Measurements from ENCODE around the gene NID1.
A peak's percentile ranks its signal among the peaks of the same experiment; 100 is the strongest.
"Not testable (repeated sequence)": the region's sequence is repeated elsewhere in the genome, so short reads cannot be mapped to it uniquely, and the experiment has no call there.

The NID1 gene, protein sequence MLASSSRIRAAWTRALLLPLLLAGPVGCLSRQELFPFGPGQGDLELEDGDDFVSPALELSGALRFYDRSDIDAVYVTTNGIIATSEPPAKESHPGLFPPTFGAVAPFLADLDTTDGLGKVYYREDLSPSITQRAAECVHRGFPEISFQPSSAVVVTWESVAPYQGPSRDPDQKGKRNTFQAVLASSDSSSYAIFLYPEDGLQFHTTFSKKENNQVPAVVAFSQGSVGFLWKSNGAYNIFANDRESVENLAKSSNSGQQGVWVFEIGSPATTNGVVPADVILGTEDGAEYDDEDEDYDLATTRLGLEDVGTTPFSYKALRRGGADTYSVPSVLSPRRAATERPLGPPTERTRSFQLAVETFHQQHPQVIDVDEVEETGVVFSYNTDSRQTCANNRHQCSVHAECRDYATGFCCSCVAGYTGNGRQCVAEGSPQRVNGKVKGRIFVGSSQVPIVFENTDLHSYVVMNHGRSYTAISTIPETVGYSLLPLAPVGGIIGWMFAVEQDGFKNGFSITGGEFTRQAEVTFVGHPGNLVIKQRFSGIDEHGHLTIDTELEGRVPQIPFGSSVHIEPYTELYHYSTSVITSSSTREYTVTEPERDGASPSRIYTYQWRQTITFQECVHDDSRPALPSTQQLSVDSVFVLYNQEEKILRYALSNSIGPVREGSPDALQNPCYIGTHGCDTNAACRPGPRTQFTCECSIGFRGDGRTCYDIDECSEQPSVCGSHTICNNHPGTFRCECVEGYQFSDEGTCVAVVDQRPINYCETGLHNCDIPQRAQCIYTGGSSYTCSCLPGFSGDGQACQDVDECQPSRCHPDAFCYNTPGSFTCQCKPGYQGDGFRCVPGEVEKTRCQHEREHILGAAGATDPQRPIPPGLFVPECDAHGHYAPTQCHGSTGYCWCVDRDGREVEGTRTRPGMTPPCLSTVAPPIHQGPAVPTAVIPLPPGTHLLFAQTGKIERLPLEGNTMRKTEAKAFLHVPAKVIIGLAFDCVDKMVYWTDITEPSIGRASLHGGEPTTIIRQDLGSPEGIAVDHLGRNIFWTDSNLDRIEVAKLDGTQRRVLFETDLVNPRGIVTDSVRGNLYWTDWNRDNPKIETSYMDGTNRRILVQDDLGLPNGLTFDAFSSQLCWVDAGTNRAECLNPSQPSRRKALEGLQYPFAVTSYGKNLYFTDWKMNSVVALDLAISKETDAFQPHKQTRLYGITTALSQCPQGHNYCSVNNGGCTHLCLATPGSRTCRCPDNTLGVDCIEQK

GRCh38 chr1:236064674-236065508 is at the start of gene NID1:
Gene NID1, minus strand, starts transcription at chr1:236065090. Its CDS starts 11 bp downstream, at chr1:236065079.
- peak; percentile 53 to 68 for DNase-seq

GRCh38 chr1:236114076-236114747 is 49.3 kb upstream of the NID1 start:
- no peak for DNase-seq

DNA sequence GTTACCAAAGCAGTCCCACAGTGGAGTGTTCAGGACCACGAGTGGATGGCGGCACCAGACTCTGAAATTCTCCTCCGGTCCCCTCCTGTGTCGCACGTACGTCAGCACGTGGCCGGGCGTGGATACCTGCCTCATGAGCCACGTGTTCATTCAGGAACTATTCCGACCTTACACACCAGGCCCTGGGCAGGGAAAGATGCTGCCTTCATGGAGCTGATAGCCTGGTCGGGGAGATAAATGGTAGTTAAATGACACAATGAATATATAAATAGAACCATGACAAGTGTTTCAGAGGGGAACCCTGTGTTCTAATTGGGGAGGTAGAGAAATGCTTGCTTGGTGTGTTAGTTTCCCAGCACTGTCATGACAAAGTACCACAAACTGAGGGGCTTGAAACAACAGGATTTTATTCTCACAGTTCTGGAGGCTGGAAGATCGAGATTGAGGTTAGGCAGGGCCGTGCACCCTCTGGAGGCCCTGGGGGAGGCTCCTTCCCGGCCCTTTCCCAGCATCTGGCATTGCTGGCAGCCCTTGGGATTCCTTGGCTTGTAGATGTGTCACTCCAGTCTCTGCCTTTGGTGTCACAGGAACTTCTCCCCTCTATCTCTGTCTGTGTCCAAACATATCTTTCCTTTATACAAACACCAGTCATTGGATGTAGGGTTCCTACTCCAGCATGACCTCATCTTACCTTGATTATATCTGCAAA is 48.6 kb upstream of the NID1 start:
- no peak for DNase-seq

DNA sequence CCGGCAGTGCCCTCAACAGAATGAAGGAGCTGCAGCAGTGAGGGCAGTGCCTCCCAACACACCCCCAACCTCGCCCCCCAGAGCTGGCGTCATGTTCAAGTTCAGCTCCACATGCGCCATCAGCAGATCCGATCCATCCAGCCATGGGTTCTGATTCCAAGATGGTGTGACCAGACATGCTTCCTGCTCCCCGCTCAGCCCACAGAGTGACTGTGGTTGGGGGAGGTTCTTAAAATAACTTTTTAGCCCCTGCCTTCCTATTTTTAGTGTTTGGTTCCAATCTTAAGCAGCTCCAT is 47.4 kb upstream of the NID1 start:
- DNase-seq, result no peak

- no peak for DNase-seq
Observed at GRCh38 chr1:236111527-236112331, 46.8 kb upstream of the NID1 start.

- DNase-seq, result no peak
Observed at GRCh38 chr1:236110137-236110536, 45.2 kb upstream of the NID1 start.

DNA sequence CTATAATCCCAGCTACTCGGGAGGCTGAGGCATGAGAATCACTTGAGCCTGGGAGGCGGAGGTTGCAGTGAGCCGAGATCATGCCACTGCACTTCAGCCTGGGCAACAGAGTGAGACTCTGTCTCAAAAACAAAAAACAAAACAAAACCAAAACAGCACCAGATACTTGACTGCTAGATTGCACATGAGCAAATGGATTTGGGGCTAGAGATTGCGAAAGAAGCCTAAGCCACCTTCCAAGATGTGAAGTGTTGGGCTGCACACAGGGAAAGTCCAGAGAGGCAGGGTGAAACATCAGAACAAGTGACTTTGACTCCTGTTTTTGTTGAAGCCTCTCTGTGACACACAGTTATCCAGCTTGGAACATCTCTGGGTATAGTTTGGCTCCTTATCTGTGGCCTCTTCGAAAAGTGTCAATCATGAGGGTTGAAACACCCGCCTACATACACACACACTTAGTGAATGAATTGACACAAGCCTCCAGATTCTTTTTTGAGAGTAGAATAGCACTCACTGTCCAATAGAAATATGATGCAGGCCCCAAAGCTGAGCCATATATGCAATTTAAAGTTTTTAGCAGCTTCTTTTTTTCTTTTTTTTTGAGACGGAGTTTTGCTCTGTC is 43.2 kb upstream of the NID1 start:
- DNase-seq, result no peak

DNA sequence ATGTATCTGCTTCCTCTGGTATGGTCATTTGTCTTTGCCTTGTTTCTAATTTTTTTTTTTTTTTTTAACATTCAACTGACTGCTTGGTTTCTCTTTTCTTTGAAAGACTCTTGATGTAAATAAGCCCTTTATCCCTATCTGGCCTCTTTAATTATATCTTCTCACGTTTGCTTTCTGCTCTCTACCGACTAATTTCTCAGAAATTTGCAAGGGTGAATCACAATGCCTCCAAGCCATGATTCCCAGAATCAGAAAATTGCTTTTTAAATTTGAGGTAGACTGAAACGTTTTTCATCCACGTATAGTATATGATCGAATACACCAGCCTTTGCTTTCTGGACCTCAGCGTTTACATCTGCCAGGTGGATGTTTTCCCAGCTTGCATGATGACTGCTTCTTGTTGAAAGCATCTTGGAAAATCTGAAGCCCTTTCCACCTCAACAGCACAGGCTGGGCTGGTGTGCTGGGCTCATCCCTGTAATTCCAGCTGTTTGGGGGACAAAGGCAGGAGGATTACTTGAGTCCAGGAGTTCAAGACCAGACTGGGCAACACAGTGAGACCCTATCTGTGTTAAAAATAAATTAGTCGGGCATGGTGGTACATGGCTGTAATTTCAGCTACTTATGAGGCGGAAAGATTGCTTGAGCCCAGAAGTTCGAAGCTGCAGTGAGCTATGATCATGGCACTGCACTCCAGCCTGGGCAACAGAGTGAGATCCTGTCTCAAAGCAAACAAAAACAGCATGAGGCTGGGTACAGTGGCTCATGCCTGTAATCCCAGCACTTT is 42.4 kb upstream of the NID1 start:
- no peak for DNase-seq

DNA sequence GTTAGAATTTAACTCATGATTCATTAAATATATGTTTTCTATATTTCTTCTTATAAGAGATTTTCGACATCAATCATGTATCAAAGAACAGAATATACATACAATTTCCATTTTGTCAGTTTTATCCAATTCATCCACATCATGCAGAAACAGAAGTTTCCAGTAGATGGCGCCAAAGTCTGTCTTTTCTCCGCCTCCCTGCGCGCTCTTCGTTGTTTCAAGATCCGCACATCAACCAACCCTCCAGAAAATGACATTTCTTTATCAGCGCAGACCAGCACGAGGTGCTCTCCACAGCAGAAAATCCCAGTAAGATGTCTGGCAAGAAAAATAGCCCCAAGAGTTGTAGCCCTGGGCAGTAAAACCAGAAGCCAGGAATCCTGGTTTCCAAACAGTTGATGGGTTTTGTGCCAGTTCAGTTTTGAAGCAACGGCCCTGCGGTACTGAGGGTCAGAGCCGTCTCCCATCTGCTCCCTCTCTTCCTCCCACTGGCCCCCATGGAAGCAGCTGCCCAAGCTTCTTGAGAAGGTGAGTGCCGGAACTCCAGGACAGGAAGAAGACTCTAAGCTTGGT is 38.8 kb upstream of the NID1 start:
- DNase-seq, result peak; percentile 69 to 78

GRCh38 chr1:236103059-236103458 is 38.2 kb upstream of the NID1 start:
- no peak for DNase-seq

DNA sequence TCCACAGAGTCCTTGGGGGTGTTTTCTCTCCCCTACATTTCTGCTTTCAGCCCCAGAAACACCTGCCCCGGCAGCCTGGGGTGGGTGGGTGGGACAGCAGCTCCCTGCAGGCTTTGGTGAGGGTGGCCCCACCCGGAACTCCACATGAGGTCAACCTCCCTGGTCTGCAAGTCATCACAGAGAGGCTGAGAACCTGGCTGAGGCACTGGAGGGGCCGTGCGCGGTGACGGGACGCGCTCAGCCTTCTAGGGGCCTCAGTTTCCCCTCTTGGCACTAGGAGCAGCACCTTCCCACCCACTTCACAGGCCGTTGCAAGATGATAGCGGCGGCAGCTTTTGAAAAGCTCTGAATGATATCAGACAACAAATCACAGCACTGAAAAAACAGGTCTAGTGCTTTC is 37.7 kb upstream of the NID1 start:
- DNase-seq, result no peak

DNA sequence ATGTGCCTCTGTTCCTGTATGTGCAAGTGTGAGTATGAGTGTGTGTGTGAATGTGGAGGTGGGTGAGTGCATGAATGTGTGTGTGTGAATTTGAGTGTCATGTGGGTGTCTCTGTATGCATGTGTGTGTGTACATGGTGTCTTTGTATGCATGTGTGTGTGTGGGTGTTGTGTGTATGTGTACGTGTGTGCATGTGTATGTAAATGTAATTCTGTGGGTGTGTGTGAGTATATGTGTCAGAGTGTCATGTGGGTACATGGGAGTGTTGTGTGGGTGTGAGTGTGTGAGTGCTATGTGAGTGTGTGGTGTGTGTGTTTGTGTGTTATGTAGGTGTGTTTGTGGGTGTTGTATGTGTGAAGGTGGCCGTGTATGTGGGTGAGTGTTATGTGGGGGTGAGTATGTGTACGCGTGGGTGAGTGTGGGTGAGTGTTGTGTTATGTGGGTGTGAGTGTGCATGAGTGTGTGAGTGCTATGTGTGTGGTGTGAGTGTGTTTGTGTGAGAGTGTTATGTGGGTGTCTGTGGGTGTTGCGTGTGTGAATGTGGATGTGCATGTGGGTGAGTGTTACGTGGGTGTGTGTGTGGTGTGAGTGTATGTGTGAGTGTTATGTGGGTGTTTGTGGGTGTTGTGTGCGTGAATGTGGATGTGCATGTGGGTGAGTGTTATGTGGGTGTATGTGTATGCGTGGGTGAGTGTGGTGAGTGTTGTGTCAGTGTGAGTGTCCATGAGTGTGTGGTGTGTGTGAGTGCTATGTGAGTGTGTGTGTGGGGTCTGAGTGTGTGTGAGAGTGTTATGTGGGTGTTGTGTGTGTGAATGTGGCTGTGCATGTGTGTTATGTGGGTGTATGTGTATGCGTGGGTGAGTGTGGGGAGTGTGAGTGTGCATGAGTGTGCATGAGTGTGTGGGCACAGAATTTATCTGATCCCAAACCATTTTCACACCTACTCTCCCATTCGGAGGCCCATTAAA is 36.6 kb upstream of the NID1 start:
- DNase-seq, result no peak

DNA sequence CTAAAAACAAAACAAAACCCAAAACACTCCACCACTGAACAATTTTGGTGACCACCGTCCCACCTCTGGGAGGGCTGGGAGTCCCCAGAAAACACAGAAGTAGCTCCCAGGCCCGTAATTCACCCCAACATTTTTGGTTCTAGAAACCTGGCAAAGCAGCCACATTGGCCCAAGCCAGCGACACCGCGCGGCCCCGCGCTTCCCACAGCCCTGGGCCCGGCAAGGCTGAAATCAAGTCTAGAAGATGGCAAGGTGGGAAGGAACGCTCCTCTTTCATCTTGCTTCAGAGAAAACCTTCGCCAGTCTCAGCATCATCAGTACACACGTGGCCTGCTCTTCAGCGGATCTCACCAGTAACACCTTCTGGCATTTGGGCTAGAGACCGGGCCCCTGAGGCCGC is 35.9 kb upstream of the NID1 start:
- no peak for DNase-seq

GRCh38 chr1:236099355-236099974 is 34.6 kb upstream of the NID1 start:
- DNase-seq, result no peak

GRCh38 chr1:236098267-236098666 is 33.4 kb upstream of the NID1 start:
- no peak for DNase-seq

DNA sequence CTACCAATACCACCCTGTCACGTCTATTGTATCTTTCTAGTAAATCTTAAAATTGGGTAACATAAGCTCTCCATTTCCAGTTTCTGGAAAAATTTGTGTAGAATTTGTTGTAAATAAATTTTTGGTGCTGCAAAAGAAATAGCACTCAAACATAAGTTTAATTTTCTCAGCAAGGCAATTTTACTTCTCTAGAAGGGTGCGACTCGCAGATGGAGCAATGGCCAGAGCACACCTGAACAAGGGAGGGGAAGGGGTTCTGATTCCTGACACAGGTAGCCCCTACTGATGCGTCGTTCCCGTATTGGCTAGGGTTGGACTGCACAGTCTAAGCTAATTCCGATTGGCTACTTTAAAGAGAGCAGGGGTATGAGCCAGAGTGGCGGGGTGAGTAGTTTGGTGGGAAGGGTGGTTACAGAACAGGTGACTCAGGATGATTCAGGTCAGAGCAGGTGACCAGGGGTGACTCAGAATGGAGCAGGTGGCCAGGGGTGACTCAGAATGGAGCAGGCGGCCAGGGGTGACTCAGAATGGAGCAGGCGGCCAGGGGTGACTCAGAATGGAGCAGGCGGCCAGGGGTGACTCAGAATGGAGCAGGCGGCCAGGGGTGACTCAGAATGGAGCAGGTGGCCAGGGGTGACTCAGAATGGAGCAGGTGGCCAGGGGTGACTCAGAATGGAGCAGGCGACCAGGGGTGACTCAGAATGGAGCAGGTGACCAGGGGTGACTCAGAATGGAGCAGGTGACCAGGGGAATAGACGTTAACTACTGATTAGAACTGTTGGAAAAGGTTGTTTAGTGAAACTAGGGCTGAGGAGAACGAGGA is 32.0 kb upstream of the NID1 start:
- not testable (repeated sequence) for DNase-seq
